ENCODE data around the gene PTPRH. TPM values are rescaled to one million over a fixed set of nuclear protein-coding genes. Genes with fewer than 3 reads are reported as not detected.

The PTPRH gene
- total RNA-seq, 2 experiments from 2014 or later: not detected

DNA sequence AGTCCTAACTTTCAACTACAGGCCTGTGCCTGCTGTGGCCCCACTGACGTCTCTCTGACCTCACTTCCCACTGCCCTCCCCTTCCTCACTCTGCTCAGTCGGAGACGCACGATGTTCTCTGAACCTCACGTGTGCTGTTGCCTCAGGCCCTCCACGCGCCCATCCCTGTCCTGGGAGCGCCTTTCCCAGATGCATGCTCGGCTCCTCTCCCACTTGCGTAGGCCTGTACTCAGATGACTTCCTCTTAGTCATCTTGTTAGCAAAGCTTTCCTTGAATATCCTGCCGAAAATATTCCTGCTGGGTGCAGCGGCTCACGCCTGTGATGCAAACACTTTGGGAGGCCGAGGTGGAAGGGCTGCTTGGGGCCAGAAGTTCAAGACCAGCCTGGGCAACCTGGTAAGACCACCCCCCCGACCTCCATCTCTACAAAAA lies 19.9 kb downstream of the PTPRH start:
- Histone ChIP-seq H3K36me3 (ENCODE audit: insufficient read depth, low read length) (no peaks in the 10 kb centered on the region), H3K9me3 (ENCODE audit: low read length) (no peaks in the 10 kb centered on the region), H3K4me3 (ENCODE audit: low read depth, low read length, poor library complexity, severe bottlenecking) (no peak overlapping the region), H2AFZ (ENCODE audit: low read length) (no peak overlapping the region), H3K9me2 (ENCODE audit: insufficient read depth, low read length) (no peaks in the 10 kb centered on the region), H3K27ac (ENCODE audit: low read depth, low read length, poor library complexity, severe bottlenecking) (no peak overlapping the region), H3K4me1 (ENCODE audit: insufficient read depth, low read length, poor library complexity, severe bottlenecking) (no peaks in the 10 kb centered on the region), H4K20me1 (ENCODE audit: insufficient read depth, low read length) (no peaks in the 10 kb centered on the region), H3K79me2 (ENCODE audit: insufficient read depth, low read depth, low read length) (no peaks in the 10 kb centered on the region), H3K4me2 (ENCODE audit: low read length) (no peak overlapping the region)
- no peak for DNase-seq (ENCODE audit: low spot score)
- ChIA-PET CTCF (ENCODE audit: unreplicated experiment) (no interaction called here), POLR2A (interaction anchor here (0.7 kb wide), 1 partner anchor 643 kb away, joined by 3 read pairs; no protein-coding TSS in a partner anchor)
- intact Hi-C loops (cut with micrococcal nuclease; ENCODE audit: unreplicated experiment): no loop called here
- BruUV-seq (replicated peaks): no TSS peak
- no peak for TF ChIP-seq EZH2phosphoT487 (IDR thresholded peaks at IDR 0.05; ENCODE audit: borderline replicate concordance, low read depth, low read length)
- TF ChIP-seq, protein P1, sequence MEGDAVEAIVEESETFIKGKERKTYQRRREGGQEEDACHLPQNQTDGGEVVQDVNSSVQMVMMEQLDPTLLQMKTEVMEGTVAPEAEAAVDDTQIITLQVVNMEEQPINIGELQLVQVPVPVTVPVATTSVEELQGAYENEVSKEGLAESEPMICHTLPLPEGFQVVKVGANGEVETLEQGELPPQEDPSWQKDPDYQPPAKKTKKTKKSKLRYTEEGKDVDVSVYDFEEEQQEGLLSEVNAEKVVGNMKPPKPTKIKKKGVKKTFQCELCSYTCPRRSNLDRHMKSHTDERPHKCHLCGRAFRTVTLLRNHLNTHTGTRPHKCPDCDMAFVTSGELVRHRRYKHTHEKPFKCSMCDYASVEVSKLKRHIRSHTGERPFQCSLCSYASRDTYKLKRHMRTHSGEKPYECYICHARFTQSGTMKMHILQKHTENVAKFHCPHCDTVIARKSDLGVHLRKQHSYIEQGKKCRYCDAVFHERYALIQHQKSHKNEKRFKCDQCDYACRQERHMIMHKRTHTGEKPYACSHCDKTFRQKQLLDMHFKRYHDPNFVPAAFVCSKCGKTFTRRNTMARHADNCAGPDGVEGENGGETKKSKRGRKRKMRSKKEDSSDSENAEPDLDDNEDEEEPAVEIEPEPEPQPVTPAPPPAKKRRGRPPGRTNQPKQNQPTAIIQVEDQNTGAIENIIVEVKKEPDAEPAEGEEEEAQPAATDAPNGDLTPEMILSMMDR (conservative IDR thresholded peaks at IDR 0.05; ENCODE audit: low read length): no peak

DNA sequence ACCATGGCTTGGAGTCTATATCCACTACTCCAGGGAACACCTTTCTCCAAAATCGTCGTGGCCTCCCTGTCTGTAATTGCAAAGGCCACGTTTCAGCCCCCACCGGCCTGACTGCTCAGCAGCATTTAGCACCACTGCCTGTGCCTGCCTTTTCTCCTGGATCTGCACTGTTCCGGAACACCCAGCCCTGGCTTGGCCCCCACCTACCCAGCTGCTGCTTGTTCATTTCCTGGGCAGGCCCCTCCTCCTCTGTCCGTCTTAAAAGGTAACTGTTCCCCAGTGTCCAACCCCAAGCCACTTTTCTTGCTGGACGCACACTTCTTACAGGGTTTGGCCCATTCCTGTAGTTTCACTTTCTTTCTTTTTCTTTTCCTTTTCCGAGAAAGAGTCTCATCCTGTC lies 20.7 kb downstream of the PTPRH start:
- Histone ChIP-seq H4K20me1 (ENCODE audit: insufficient read depth, low read length) (no peaks in the 10 kb centered on the region), H3K27ac (ENCODE audit: low read depth, low read length, poor library complexity, severe bottlenecking) (no peak overlapping the region), H3K4me1 (ENCODE audit: insufficient read depth, low read length, poor library complexity, severe bottlenecking) (no peaks in the 10 kb centered on the region), H3K9me2 (ENCODE audit: insufficient read depth, low read length) (no peaks in the 10 kb centered on the region), H3K9me3 (ENCODE audit: low read length) (no peaks in the 10 kb centered on the region), H3K79me2 (ENCODE audit: insufficient read depth, low read depth, low read length) (no peaks in the 10 kb centered on the region), H2AFZ (ENCODE audit: low read length) (no peak overlapping the region), H3K4me2 (ENCODE audit: low read length) (no peak overlapping the region), H3K36me3 (ENCODE audit: insufficient read depth, low read length) (no peaks in the 10 kb centered on the region), H3K4me3 (ENCODE audit: low read depth, low read length, poor library complexity, severe bottlenecking) (no peak overlapping the region)
- POLR2A ChIA-PET: no interaction called here
- DNase-seq (ENCODE audit: low spot score): no peak
- no peak for TF ChIP-seq EZH2phosphoT487 (IDR thresholded peaks at IDR 0.05; ENCODE audit: borderline replicate concordance, low read depth, low read length)
- TF ChIP-seq, protein P1 (conservative IDR thresholded peaks at IDR 0.05; ENCODE audit: low read length): no peak
- BruUV-seq (replicated peaks): no TSS peak
- CTCF ChIA-PET (ENCODE audit: unreplicated experiment): no interaction called here
- intact Hi-C loops (cut with micrococcal nuclease; ENCODE audit: unreplicated experiment): no loop called here

DNA sequence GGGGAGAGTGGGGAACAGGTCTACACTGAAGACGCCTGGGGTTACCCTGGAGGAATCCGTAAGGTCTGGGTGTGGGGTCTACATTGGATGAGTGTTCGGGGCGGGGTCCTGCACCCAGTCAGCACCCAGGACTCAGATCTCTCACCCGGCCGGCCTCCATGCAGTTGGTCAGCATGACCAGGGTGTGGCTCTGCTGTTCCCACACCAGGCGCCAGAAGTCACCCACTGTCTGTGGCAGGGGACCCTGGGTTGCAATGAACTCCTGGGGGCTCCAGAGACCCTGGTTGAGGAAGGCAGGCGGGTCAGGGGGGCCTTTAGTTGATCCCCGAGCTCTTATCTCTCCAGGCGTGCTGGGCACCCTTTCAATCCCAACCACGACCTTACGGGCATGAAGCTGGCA lies 23.2 kb downstream of the PTPRH start:
- intact Hi-C loops (cut with micrococcal nuclease; ENCODE audit: unreplicated experiment): no loop called here
- no peak for DNase-seq (ENCODE audit: low spot score)
- Histone ChIP-seq H3K9me2 (ENCODE audit: insufficient read depth, low read length) (no peaks in the 10 kb centered on the region), H3K27ac (ENCODE audit: low read depth, low read length, poor library complexity, severe bottlenecking) (no peak overlapping the region), H3K4me2 (ENCODE audit: low read length) (no peak overlapping the region), H3K4me1 (ENCODE audit: insufficient read depth, low read length, poor library complexity, severe bottlenecking) (no peaks in the 10 kb centered on the region), H2AFZ (ENCODE audit: low read length) (no peak overlapping the region), H4K20me1 (ENCODE audit: insufficient read depth, low read length) (no peaks in the 10 kb centered on the region), H3K9me3 (ENCODE audit: low read length) (no peaks in the 10 kb centered on the region), H3K4me3 (ENCODE audit: low read depth, low read length, poor library complexity, severe bottlenecking) (no peak overlapping the region), H3K79me2 (ENCODE audit: insufficient read depth, low read depth, low read length) (no peaks in the 10 kb centered on the region), H3K36me3 (ENCODE audit: insufficient read depth, low read length) (no peaks in the 10 kb centered on the region)
- POLR2A ChIA-PET: no interaction called here
- BruUV-seq (replicated peaks): no TSS peak
- TF ChIP-seq EZH2phosphoT487 (IDR thresholded peaks at IDR 0.05; ENCODE audit: borderline replicate concordance, low read depth, low read length): no peak
- TF ChIP-seq, protein P1 (conservative IDR thresholded peaks at IDR 0.05; ENCODE audit: low read length): no peak
- CTCF ChIA-PET (ENCODE audit: unreplicated experiment): no interaction called here
